HepG2 (cell line): ENCODE measurements around the gene ANP32B. TPM values are rescaled to one million over a fixed set of nuclear protein-coding genes. Genes with fewer than 3 reads are reported as not detected.

Experiments used
- ATAC-seq: fragments of 200-7000 bp; cut with Tn5 transposase; 3 replicates; pipeline ENCODE4 v1.9.1; 2020; ENCODE audit warnings: mild to moderate bottlenecking, moderate library complexity
- BruUV-seq: library from RNA; stranded (reverse); fragments of 400-500 nt; replicated peaks from 2 replicates; lab custom pipeline; 2021; lab: Mats Ljungman, UMichigan
- CTCF ChIA-PET: fragments of 300-600 bp; formaldehyde crosslinking; extraction: SDS; loops from one replicate; lab custom pipeline; 2021; ENCODE audit warnings: low total read pairs, inconsistent platforms, low intra/inter-chr PET ratio; lab: Yijun Ruan, JAX
- POLR2A ChIA-PET: fragments of 350-600 bp; sonication (Branson Sonifier 250); formaldehyde crosslinking; loops from one replicate; lab custom pipeline; 2020; ENCODE audit warnings: antibody characterized with exemption, inconsistent platforms; lab: Yijun Ruan, JAX
- DNase-seq: peaks from one replicate; pipeline ENCODE4 v3.0.0-alpha.2; 2015; ENCODE audit warnings: low spot score
- FAIRE-seq: peaks from 3 replicates; lab custom pipeline; 2011; peaks lifted over from hg19 to GRCh38; lab: Jason Lieb, UNC
- H2AFZ ChIP-seq: one replicate; pipeline ENCODE4 v1.6.1; 2011; ENCODE audit warnings: low read length, inconsistent platforms
- H3K27ac ChIP-seq: fragments of 300-600 bp; 3 replicates; pipeline ENCODE4 v1.8.0; 2011; ENCODE audit warnings: mixed run types, mild to moderate bottlenecking, mixed read lengths, low read length, inconsistent platforms; ENCODE audit not compliant: insufficient read depth; ENCODE audit errors: extremely low read length
- H3K27me3 ChIP-seq, 2 experiments: fragments of 200-600 bp in 1 of 2; 2 replicates in 1 of 2; 3 replicates in 1 of 2; pipeline versions ENCODE4 v1.6.0 to v1.8.0; 2011; ENCODE audit warnings: low read length in 2 of 2, mild to moderate bottlenecking in 2 of 2, moderate library complexity in 2 of 2, inconsistent platforms in 1 of 2; ENCODE audit not compliant: insufficient read depth in 2 of 2, control insufficient read depth in 1 of 2
- H3K36me3 ChIP-seq, 2 experiments: fragments of 200-600 bp in 1 of 2; replicated peaks in 1 of 2; 2 replicates in 1 of 2; 3 replicates in 1 of 2; pipeline versions ENCODE4 v1.5.1 to v1.8.0; 2011; ENCODE audit warnings: low read length in 2 of 2, inconsistent platforms in 1 of 2; ENCODE audit not compliant: insufficient read depth in 2 of 2, control insufficient read depth in 1 of 2
- H3K4me1 ChIP-seq: 2 replicates; pipeline ENCODE4 v1.5.1; 2012; ENCODE audit warnings: low read length, inconsistent platforms; ENCODE audit not compliant: insufficient read depth
- H3K4me2 ChIP-seq: 2 replicates; pipeline ENCODE4 v1.6.0; 2011; ENCODE audit warnings: low read depth, low read length, inconsistent platforms
- H3K4me3 ChIP-seq, 3 experiments: fragments of 200-600 bp in 1 of 3; sonication (generic), shearing (Covaris generic) in 1 of 3; replicated peaks in 1 of 3; 2 replicates each; pipeline ENCODE4 v1.5.1; 2011 to 2016; ENCODE audit warnings: low read length in 3 of 3, inconsistent platforms in 2 of 3, low read depth in 2 of 3, mild to moderate bottlenecking in 2 of 3, control low read depth in 1 of 3, mixed read lengths in 1 of 3; ENCODE audit not compliant: insufficient read depth in 1 of 3
- H3K79me2 ChIP-seq: one replicate; pipeline ENCODE4 v1.6.1; 2011; ENCODE audit warnings: low read length, inconsistent platforms; ENCODE audit not compliant: insufficient read depth
- H3K9ac ChIP-seq: 2 replicates; pipeline ENCODE4 v1.6.0; 2011; ENCODE audit warnings: mild to moderate bottlenecking, low read depth, low read length, inconsistent platforms; ENCODE audit not compliant: insufficient read depth
- H3K9me3 ChIP-seq: 2 replicates; pipeline ENCODE4 v1.5.1; 2012; ENCODE audit warnings: mild to moderate bottlenecking, low read length
- H4K20me1 ChIP-seq: 2 replicates; pipeline ENCODE4 v1.6.0; 2011; ENCODE audit warnings: inconsistent platforms, mild to moderate bottlenecking, low read length, moderate library complexity; ENCODE audit not compliant: insufficient read depth
- KMT2B ChIP-seq: IDR thresholded peaks from 2 replicates; pipeline ENCODE4 v1.6.1; 2016; ENCODE audit warnings: missing genetic modification reagents, missing compliant biosample characterization
- MED13 ChIP-seq: sonication (generic); formaldehyde crosslinking; IDR thresholded peaks from 2 replicates; pipeline ENCODE4 v1.5.0; 2020; ENCODE audit warnings: missing genetic modification reagents
- SIN3B ChIP-seq: fragments of 150-350 bp; IDR thresholded peaks from 2 replicates; pipeline ENCODE4 v1.6.1; 2014; ENCODE audit warnings: low read length
- SRSF1 ChIP-seq: fragments of 200-400 bp; formaldehyde crosslinking; optimal IDR thresholded peaks from 2 replicates; pipeline ENCODE3; 2017; ENCODE audit warnings: mild to moderate bottlenecking, low read depth, low read length, moderate library complexity
- ZBTB14 ChIP-seq: sonication (generic); formaldehyde crosslinking; IDR thresholded peaks from 2 replicates; pipeline ENCODE4 v1.4.0; 2020; ENCODE audit warnings: missing genetic modification reagents
- ZMAT3 ChIP-seq: sonication (generic); formaldehyde crosslinking; conservative IDR thresholded peaks from 2 replicates; pipeline ENCODE4 v1.7.0; 2021; ENCODE audit warnings: missing genetic modification reagents
- ZNF230 ChIP-seq: sonication (generic); formaldehyde crosslinking; IDR thresholded peaks from 2 replicates; pipeline ENCODE4 v1.4.0; 2020; ENCODE audit warnings: mild to moderate bottlenecking, missing genetic modification reagents
- ZNF501 ChIP-seq: sonication (generic); formaldehyde crosslinking; IDR thresholded peaks from 2 replicates; pipeline ENCODE4 v1.5.1; 2020; ENCODE audit warnings: mild to moderate bottlenecking, moderate library complexity, missing genetic modification reagents
- ZNF644 ChIP-seq: IDR thresholded peaks from 2 replicates; pipeline ENCODE4 v1.6.1; 2016; ENCODE audit warnings: low read depth
- ZNF747 ChIP-seq: sonication (generic); formaldehyde crosslinking; IDR thresholded peaks from 2 replicates; pipeline ENCODE4 v1.8.1; 2023; ENCODE audit warnings: missing genetic modification reagents, mild to moderate bottlenecking, borderline replicate concordance
- WGBS: methylation state at CpG from one replicate; pipeline ENCODE4 v1.1.6; 2017; ENCODE audit warnings: low lambda C conversion rate; 5-methylcytosine and 5-hydroxymethylcytosine counted together
- in situ Hi-C: cut with HindIII; loops from 2 replicates; pipeline ENCODE4 v1.10.0; 2017; ENCODE audit warnings: low pct_unique_long_range_greater_than_20kb; ENCODE audit not compliant: extremely low pct_ligation_motif_present
- intact Hi-C: fragments of 100-400 bp; cut with micrococcal nuclease; formaldehyde crosslinking; loops from one replicate; pipeline ENCODE4 v1.10.0; 2022; ENCODE audit not compliant: unreplicated experiment
- polyA plus RNA-seq, 8 experiments: library from polyadenylated mRNA; depleted of rRNA in 3 of 8; stranded (reverse) in 7 of 8; unstranded in 1 of 8; fragments of >200 nt; fragmentation: Illumina TruSeq in 4 of 8; extraction: Trizol in 4 of 8; gene quantifications; 2 replicates each; pipeline versions ENCODE4 v1.2.1 to v1.2.3, GENCODE V29; 2011 to 2016; ENCODE audit warnings: low read depth in 4 of 8, missing spikeins in 1 of 8, mixed read lengths in 1 of 8; ENCODE audit not compliant: insufficient read depth in 1 of 8
- total RNA-seq, 5 experiments: library from RNA; depleted of rRNA; stranded (reverse); fragments of >200 nt; fragmentation: Illumina TruSeq; extraction: Trizol; gene quantifications; 2 replicates each; pipeline ENCODE4 v1.2.3, GENCODE V29; 2016; ENCODE audit warnings: low read depth in 1 of 5
- TF ChIP-seq, protein P1 (sequence below): sonication (generic); formaldehyde crosslinking; IDR thresholded peaks from 2 replicates; pipeline ENCODE4 v1.4.0; 2020; ENCODE audit warnings: missing genetic modification reagents
- TF ChIP-seq, protein P2 (sequence below): sonication (generic); formaldehyde crosslinking; IDR thresholded peaks from 2 replicates; pipeline ENCODE4 v1.4.0; 2020; ENCODE audit warnings: missing genetic modification reagents
- TF ChIP-seq, protein P3 (sequence below): sonication (generic); formaldehyde crosslinking; IDR thresholded peaks from 2 replicates; pipeline ENCODE4 v1.4.0; 2020; ENCODE audit warnings: missing genetic modification reagents

The ANP32B gene
- total and polyA plus RNA-seq, 2 of the 13 experiments (the other 11 are each of a cell fraction or from before 2014, with no cell fraction given), result 22.1 to 37.5 TPM

- TF ChIP-seq, protein P1, sequence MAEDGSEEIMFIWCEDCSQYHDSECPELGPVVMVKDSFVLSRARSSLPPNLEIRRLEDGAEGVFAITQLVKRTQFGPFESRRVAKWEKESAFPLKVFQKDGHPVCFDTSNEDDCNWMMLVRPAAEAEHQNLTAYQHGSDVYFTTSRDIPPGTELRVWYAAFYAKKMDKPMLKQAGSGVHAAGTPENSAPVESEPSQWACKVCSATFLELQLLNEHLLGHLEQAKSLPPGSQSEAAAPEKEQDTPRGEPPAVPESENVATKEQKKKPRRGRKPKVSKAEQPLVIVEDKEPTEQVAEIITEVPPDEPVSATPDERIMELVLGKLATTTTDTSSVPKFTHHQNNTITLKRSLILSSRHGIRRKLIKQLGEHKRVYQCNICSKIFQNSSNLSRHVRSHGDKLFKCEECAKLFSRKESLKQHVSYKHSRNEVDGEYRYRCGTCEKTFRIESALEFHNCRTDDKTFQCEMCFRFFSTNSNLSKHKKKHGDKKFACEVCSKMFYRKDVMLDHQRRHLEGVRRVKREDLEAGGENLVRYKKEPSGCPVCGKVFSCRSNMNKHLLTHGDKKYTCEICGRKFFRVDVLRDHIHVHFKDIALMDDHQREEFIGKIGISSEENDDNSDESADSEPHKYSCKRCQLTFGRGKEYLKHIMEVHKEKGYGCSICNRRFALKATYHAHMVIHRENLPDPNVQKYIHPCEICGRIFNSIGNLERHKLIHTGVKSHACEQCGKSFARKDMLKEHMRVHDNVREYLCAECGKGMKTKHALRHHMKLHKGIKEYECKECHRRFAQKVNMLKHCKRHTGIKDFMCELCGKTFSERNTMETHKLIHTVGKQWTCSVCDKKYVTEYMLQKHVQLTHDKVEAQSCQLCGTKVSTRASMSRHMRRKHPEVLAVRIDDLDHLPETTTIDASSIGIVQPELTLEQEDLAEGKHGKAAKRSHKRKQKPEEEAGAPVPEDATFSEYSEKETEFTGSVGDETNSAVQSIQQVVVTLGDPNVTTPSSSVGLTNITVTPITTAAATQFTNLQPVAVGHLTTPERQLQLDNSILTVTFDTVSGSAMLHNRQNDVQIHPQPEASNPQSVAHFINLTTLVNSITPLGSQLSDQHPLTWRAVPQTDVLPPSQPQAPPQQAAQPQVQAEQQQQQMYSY (CRISPR knock-in tag), result 0 out of 2 replicates have a peak, but pooled peaks have one; percentile 2
- TF ChIP-seq ZNF501 (CRISPR knock-in tag) (0 out of 2 replicates have a peak, but pooled peaks have one; percentile 4), ZNF747 (peak; percentile 15; the same call in 1 of the 2 replicates), ZNF230 (CRISPR knock-in tag) (0 out of 2 replicates have a peak, but pooled peaks have one; percentile 6), ZMAT3 (no peak), KMT2B (CRISPR knock-in tag) (0 out of 2 replicates have a peak, but pooled peaks have one; percentile 17)
- TF ChIP-seq, protein P2, sequence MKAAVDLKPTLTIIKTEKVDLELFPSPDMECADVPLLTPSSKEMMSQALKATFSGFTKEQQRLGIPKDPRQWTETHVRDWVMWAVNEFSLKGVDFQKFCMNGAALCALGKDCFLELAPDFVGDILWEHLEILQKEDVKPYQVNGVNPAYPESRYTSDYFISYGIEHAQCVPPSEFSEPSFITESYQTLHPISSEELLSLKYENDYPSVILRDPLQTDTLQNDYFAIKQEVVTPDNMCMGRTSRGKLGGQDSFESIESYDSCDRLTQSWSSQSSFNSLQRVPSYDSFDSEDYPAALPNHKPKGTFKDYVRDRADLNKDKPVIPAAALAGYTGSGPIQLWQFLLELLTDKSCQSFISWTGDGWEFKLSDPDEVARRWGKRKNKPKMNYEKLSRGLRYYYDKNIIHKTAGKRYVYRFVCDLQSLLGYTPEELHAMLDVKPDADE, result 0 out of 2 replicates have a peak, but pooled peaks have one; percentile 9
These were observed 74.1 kb downstream of the ANP32B start (continued) for GRCh38 chr9:98057138-98057799.

- FAIRE-seq (no peak), DNase-seq (no peak), ATAC-seq (no peak)
- in situ Hi-C loops, result no loop called here
- BruUV-seq, result no TSS peak
- no peak overlapping the region for H3K27ac ChIP-seq
- WGBS, result 94% methylated on average over 3 of the region's 3 CpGs
- no peaks in the 10 kb centered on the region for H3K27me3 ChIP-seq
- peaks cover 3% of the 10 kb centered on the region; the same call in 1 of the 2 replicates for H4K20me1 ChIP-seq
- POLR2A ChIA-PET, result no interaction called here
- CTCF ChIA-PET, result no interaction called here
- no peaks in the 10 kb centered on the region for H3K9me3 ChIP-seq
- H3K36me3 ChIP-seq, result peaks cover 15 to 56% of the 10 kb centered on the region in 2 experiments
- no peak overlapping the region for H3K9ac ChIP-seq
- H3K4me3 ChIP-seq, result no peak overlapping the region
- H3K4me1 ChIP-seq, result peaks cover 32% of the 10 kb centered on the region
- peaks cover 46% of the 10 kb centered on the region for H3K79me2 ChIP-seq
- H2AFZ ChIP-seq, result no peak overlapping the region
- intact Hi-C loops, result no loop called here
- H3K4me2 ChIP-seq, result no peak overlapping the region
- TF ChIP-seq, protein P3, sequence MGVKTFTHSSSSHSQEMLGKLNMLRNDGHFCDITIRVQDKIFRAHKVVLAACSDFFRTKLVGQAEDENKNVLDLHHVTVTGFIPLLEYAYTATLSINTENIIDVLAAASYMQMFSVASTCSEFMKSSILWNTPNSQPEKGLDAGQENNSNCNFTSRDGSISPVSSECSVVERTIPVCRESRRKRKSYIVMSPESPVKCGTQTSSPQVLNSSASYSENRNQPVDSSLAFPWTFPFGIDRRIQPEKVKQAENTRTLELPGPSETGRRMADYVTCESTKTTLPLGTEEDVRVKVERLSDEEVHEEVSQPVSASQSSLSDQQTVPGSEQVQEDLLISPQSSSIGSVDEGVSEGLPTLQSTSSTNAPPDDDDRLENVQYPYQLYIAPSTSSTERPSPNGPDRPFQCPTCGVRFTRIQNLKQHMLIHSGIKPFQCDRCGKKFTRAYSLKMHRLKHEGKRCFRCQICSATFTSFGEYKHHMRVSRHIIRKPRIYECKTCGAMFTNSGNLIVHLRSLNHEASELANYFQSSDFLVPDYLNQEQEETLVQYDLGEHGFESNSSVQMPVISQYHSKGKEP (CRISPR knock-in tag), result no peak
- TF ChIP-seq SIN3B, result no peak
- no peak for TF ChIP-seq SRSF1
- TF ChIP-seq ZBTB14 (CRISPR knock-in tag), result no peak
- no peak for TF ChIP-seq ZNF644 (CRISPR knock-in tag)
- TF ChIP-seq MED13 (CRISPR knock-in tag), result no peak
These were observed 79.0 kb downstream of the ANP32B start for GRCh38 chr9:98062161-98062560.
